Activated B cell treated with CpG ODN at 0.5 μM for 24 hours (primary cell): Measurements from ENCODE around the gene ABCA1. TPM values are rescaled to one million over a fixed set of nuclear protein-coding genes. Genes with fewer than 3 reads are reported as not detected.

Experiments
- ATAC-seq: fragments of 200-7000 bp; cut with Tn5 transposase; one replicate; pipeline ENCODE4 v1.10.0; 2021; ENCODE audit warnings: low read depth, mild to moderate bottlenecking, moderate library complexity
- CTCF ChIA-PET: fragments of 350-600 bp; sonication (Branson Sonifier 250); formaldehyde crosslinking; loops from one replicate; lab custom pipeline; 2021; ENCODE audit warnings: antibody characterized with exemption; lab: Charles Lee
- POLR2A ChIA-PET: fragments of 350-600 bp; sonication (Branson Sonifier 250); formaldehyde crosslinking; loops from one replicate; lab custom pipeline; 2021; ENCODE audit warnings: antibody characterized with exemption; lab: Charles Lee
- DNase-seq: peaks from one replicate; pipeline ENCODE4 v3.0.0; 2022
- H3K27ac Mint-ChIP-seq: one replicate; pipeline ENCODE4 v1.8.0; 2020; ENCODE audit warnings: mixed read lengths
- H3K27me3 Mint-ChIP-seq: one replicate; pipeline ENCODE4 v1.8.0; 2021; ENCODE audit warnings: mixed read lengths
- H3K36me3 Mint-ChIP-seq: one replicate; pipeline ENCODE4 v1.8.0; 2021; ENCODE audit warnings: low read depth, mixed read lengths
- H3K4me1 Mint-ChIP-seq: one replicate; pipeline ENCODE4 v1.8.0; 2021; ENCODE audit warnings: mixed read lengths
- H3K4me3 Mint-ChIP-seq: one replicate; pipeline ENCODE4 v1.8.0; 2020; ENCODE audit warnings: mild to moderate bottlenecking, mixed read lengths
- H3K9me3 Mint-ChIP-seq: one replicate; pipeline ENCODE4 v1.8.0; 2020; ENCODE audit warnings: mixed read lengths
- CTCF ChIP-seq: fragments of 200-600 bp; IDR thresholded peaks from one replicate; pipeline ENCODE4 v1.8.0; 2022; ENCODE audit warnings: antibody characterized with exemption, mild to moderate bottlenecking
- intact Hi-C: fragments of 100-400 bp; cut with micrococcal nuclease; formaldehyde crosslinking; loops from one replicate; pipeline ENCODE4 v1.15.1; 2024
- total RNA-seq: library from RNA; stranded (reverse); gene quantifications from 2 replicates; pipeline ENCODE4 v1.2.3, GENCODE V29; 2022

ABCA1 gene
- total RNA-seq, 1 donor from 2014 or later, result 2.3 TPM

- CTCF ChIA-PET, result interaction anchor here (0.8 to 2.4 kb wide), 7 partner anchors 14 to 667 kb away, joined by 4 to 9 read pairs (median 4); partner anchors contain the start of gene NIPSNAP3B
- Mint-ChIP-seq H3K27ac (peak within 1 kb of the TSS; percentile 99), H3K36me3 (peaks cover 29% of the 10 kb centered on the region), H3K4me3 (peak within 1 kb of the TSS; percentile 99), H3K27me3 (no peaks in the 10 kb centered on the region), H3K4me1 (peaks cover 34% of the 10 kb centered on the region), H3K9me3 (no peaks in the 10 kb centered on the region)
- intact Hi-C loops, result loop anchor here (1.0 to 10.0 kb wide), 12 partner anchors 12 to 947 kb away; partner anchors contain the start of genes ABCA1, FKTN, FSD1L and NIPSNAP3B
- no peak for TF ChIP-seq CTCF
- peak; percentile 91 for DNase-seq
- peak; percentile 89 for ATAC-seq
- POLR2A ChIA-PET, result interaction anchor here (0.8 to 7.0 kb wide), 12 partner anchors 9 to 654 kb away, joined by 3 to 83 read pairs (median 10); partner anchors contain the start of genes NIPSNAP3B, SLC44A1 and SMC2
Measured at GRCh38 chr9:104747565-104748358, 180.2 kb downstream of the ABCA1 start, which contains the start of gene NIPSNAP3A. TSS of gene NIPSNAP3A (plus strand) at chr9:104747683. CDS start at chr9:104747793, 110 bp downstream.

GRCh38 chr9:104747245-104747564, 180.8 kb downstream of the ABCA1 start:
- Mint-ChIP-seq H3K27ac (peak overlapping the region; percentile 99), H3K4me3 (peak overlapping the region; percentile 99), H3K36me3 (peaks cover 24% of the 10 kb centered on the region), H3K27me3 (no peaks in the 10 kb centered on the region), H3K9me3 (no peaks in the 10 kb centered on the region), H3K4me1 (peaks cover 34% of the 10 kb centered on the region)
- POLR2A ChIA-PET, result interaction anchor here (0.8 to 7.0 kb wide), 12 partner anchors 9 to 653 kb away, joined by 3 to 83 read pairs (median 10); partner anchors contain the start of genes NIPSNAP3B, SLC44A1 and SMC2
- CTCF ChIA-PET, result interaction anchor here (1.0 to 2.4 kb wide), 4 partner anchors 16 to 668 kb away, joined by 4 to 9 read pairs (median 6); partner anchors contain the start of gene NIPSNAP3B
- no peak for TF ChIP-seq CTCF
- intact Hi-C loops, result loop anchor here (1.0 to 10.0 kb wide), 9 partner anchors 34 to 948 kb away; partner anchors contain the start of genes ABCA1, FKTN, FSD1L and SMC2
- ATAC-seq (no peak), DNase-seq (no peak)

GRCh38 chr9:104746798-104747197, 181.2 kb downstream of the ABCA1 start:
- DNase-seq (no peak), ATAC-seq (no peak)
- POLR2A ChIA-PET, result interaction anchor here (1.5 to 7.0 kb wide), 10 partner anchors 12 to 653 kb away, joined by 3 to 83 read pairs (median 12); partner anchors contain the start of genes NIPSNAP3B, SLC44A1 and SMC2
- Mint-ChIP-seq H3K27me3 (no peaks in the 10 kb centered on the region), H3K36me3 (peaks cover 20% of the 10 kb centered on the region), H3K4me1 (peaks cover 34% of the 10 kb centered on the region), H3K9me3 (no peaks in the 10 kb centered on the region), H3K27ac (peak overlapping the region; percentile 99), H3K4me3 (peak overlapping the region; percentile 99)
- CTCF ChIA-PET, result interaction anchor here (1.0 to 1.9 kb wide), 3 partner anchors 17 to 34 kb away, joined by 4 to 6 read pairs (median 5); partner anchors contain the start of gene NIPSNAP3B
- no peak for TF ChIP-seq CTCF
- intact Hi-C loops, result loop anchor here (1.0 to 10.0 kb wide), 10 partner anchors 34 to 948 kb away; partner anchors contain the start of genes ABCA1, FKTN, FSD1L and SMC2

- H3K4me3 Mint-ChIP-seq, result no peak overlapping the region
- ATAC-seq (no peak), DNase-seq (no peak)
- peaks cover 34% of the 10 kb centered on the region for H3K4me1 Mint-ChIP-seq
- POLR2A ChIA-PET, result interaction anchor here (2.1 to 7.0 kb wide), 5 partner anchors 13 to 652 kb away, joined by 9 to 83 read pairs (median 29); partner anchors contain the start of genes NIPSNAP3B and SMC2
- intact Hi-C loops, result loop anchor here (1.0 to 10.0 kb wide), 9 partner anchors 35 to 949 kb away; partner anchors contain the start of genes ABCA1, FKTN, FSD1L and TMEM38B
- H3K36me3 Mint-ChIP-seq, result peaks cover 15% of the 10 kb centered on the region
- CTCF ChIA-PET, result interaction anchor here (1.9 kb wide), 1 partner anchor 29 kb away, joined by 5 read pairs; no protein-coding TSS in a partner anchor
- TF ChIP-seq CTCF, result no peak
- no peaks in the 10 kb centered on the region for H3K9me3 Mint-ChIP-seq
- no peaks in the 10 kb centered on the region for H3K27me3 Mint-ChIP-seq
- peak overlapping the region; percentile 46 for H3K27ac Mint-ChIP-seq
Measured at GRCh38 chr9:104746285-104746684, 181.7 kb downstream of the ABCA1 start.
